HEK293 (cell line): Measurements from ENCODE around the gene ARAP1.

Experiments
- ZBTB20 ChIP-seq: fragments of 450-650 bp; formaldehyde crosslinking; IDR thresholded peaks from 2 replicates; pipeline ENCODE4 v1.5.1; 2016; ENCODE audit warnings: missing biosample characterization, missing genetic modification characterization
- ZEB2 ChIP-seq: fragments of 450-650 bp; formaldehyde crosslinking; IDR thresholded peaks from 2 replicates; pipeline ENCODE4 v1.5.1; 2016; ENCODE audit warnings: missing biosample characterization, missing genetic modification characterization
- ZNF146 ChIP-seq: fragments of 450-650 bp; formaldehyde crosslinking; IDR thresholded peaks from 2 replicates; pipeline ENCODE4 v1.5.1; 2016; ENCODE audit warnings: missing biosample characterization, missing genetic modification characterization
- ZNF670 ChIP-seq: fragments of 450-650 bp; formaldehyde crosslinking; IDR thresholded peaks from 2 replicates; pipeline ENCODE4 v1.5.1; 2016; ENCODE audit warnings: missing biosample characterization, missing genetic modification characterization, low read depth
- TF ChIP-seq, protein P1 (sequence below): fragments of 450-650 bp; formaldehyde crosslinking; IDR thresholded peaks from 2 replicates; pipeline ENCODE4 v1.5.1; 2016; ENCODE audit warnings: missing biosample characterization, missing genetic modification characterization
- TF ChIP-seq, protein P2 (sequence below): fragments of 450-650 bp; formaldehyde crosslinking; IDR thresholded peaks from 2 replicates; pipeline ENCODE4; 2016; ENCODE audit warnings: missing biosample characterization, missing genetic modification characterization
- TF ChIP-seq, protein P3 (sequence below): fragments of 450-650 bp; formaldehyde crosslinking; IDR thresholded peaks from 2 replicates; pipeline ENCODE4 v1.5.1; 2016; ENCODE audit warnings: missing biosample characterization, missing genetic modification characterization, low read depth

DNA sequence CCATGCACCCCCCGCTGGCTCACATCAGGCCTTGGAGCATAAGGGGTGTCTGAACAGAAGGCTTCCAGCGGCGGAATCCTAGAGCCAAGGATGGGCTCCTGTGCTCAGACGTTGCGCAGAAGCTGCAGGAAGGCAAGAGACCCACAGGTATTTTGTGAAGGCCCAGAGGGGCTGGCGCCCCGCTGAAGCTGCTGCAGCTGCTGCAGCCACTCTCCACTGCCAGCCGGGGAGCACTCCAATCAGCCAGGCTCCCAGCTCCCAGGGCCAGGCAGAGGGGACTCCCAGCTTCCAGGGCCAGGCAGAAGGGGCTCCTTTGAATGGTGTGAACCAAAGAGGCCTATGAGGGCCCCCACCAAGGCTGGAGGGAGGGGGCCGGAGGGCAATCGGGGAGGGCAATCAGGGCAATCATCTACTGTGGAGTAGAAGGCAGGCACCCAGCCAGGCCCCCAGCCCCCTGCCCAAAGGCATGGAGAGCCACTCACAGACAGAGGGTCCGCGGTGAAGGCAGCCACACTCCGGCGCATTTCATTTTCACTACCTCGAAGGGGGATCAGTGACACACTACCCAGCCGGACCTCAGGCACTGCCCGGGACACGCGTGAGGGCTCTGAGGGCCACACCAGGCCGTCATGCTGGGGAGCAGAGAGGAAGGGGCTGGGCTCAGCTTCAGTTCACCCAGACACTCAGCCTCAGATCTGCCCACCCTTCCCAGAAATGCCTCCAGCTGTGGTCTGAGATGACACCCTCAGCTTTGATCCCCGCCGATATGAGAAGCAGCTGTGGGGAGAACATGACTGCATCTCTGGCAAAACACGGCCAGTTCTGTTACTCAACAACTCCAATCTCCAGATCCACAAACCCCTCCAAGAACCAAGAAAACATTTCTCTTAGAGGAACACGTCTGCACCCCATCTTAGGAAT, 66.4 kb downstream of the ARAP1 start:
- TF ChIP-seq ZNF146 (no peak), ZBTB20 (tag by site-specific recombination) (no peak), ZEB2 (tag by site-specific recombination) (no peak), ZNF670 (tag by site-specific recombination) (no peak)
- TF ChIP-seq, protein P1, sequence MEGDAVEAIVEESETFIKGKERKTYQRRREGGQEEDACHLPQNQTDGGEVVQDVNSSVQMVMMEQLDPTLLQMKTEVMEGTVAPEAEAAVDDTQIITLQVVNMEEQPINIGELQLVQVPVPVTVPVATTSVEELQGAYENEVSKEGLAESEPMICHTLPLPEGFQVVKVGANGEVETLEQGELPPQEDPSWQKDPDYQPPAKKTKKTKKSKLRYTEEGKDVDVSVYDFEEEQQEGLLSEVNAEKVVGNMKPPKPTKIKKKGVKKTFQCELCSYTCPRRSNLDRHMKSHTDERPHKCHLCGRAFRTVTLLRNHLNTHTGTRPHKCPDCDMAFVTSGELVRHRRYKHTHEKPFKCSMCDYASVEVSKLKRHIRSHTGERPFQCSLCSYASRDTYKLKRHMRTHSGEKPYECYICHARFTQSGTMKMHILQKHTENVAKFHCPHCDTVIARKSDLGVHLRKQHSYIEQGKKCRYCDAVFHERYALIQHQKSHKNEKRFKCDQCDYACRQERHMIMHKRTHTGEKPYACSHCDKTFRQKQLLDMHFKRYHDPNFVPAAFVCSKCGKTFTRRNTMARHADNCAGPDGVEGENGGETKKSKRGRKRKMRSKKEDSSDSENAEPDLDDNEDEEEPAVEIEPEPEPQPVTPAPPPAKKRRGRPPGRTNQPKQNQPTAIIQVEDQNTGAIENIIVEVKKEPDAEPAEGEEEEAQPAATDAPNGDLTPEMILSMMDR (tag by site-specific recombination), result no peak
- TF ChIP-seq, protein P2, sequence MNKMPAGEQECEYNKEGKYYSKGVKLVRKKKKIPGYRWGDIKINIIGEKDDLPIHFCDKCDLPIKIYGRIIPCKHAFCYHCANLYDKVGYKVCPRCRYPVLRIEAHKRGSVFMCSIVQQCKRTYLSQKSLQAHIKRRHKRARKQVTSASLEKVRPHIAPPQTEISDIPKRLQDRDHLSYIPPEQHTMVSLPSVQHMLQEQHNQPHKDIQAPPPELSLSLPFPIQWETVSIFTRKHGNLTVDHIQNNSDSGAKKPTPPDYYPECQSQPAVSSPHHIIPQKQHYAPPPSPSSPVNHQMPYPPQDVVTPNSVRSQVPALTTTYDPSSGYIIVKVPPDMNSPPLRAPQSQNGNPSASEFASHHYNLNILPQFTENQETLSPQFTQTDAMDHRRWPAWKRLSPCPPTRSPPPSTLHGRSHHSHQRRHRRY (tag by site-specific recombination), result no peak
- TF ChIP-seq, protein P3, sequence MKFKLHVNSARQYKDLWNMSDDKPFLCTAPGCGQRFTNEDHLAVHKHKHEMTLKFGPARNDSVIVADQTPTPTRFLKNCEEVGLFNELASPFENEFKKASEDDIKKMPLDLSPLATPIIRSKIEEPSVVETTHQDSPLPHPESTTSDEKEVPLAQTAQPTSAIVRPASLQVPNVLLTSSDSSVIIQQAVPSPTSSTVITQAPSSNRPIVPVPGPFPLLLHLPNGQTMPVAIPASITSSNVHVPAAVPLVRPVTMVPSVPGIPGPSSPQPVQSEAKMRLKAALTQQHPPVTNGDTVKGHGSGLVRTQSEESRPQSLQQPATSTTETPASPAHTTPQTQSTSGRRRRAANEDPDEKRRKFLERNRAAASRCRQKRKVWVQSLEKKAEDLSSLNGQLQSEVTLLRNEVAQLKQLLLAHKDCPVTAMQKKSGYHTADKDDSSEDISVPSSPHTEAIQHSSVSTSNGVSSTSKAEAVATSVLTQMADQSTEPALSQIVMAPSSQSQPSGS (tag by site-specific recombination), result no peak
